ENCODE results near the gene STXBP5. TPM values are rescaled to one million over a fixed set of nuclear protein-coding genes. Genes with fewer than 3 reads are reported as not detected.

The STXBP5 gene
- total and polyA plus RNA-seq, 9 of the 15 experiments (the other 6 are each of a cell fraction or from before 2014, with no cell fraction given): 23.3 to 172 (median 71.5) TPM

GRCh38 chr6:147222160-147222838, 18.1 kb downstream of the STXBP5 start (continued):
- TF ChIP-seq HMGN3 (IDR thresholded peaks at IDR 0.05; ENCODE audit: borderline replicate concordance, extremely low read depth, insufficient read length, low read depth, low read length): no peak
- TF ChIP-seq MYNN (IDR thresholded peaks at IDR 0.05): no peak
- TF ChIP-seq MYNN (CRISPR knock-in tag; IDR thresholded peaks at IDR 0.05): no peak
- TF ChIP-seq ILF3 (IDR thresholded peaks at IDR 0.05; ENCODE audit: borderline replicate concordance): no peak
- TF ChIP-seq HMG20B (CRISPR knock-in tag; IDR thresholded peaks at IDR 0.05): no peak
- no peak for TF ChIP-seq GTF2B (IDR thresholded peaks at IDR 0.05; ENCODE audit: extremely low read depth, insufficient read length)
- no peak for TF ChIP-seq U2AF2 (optimal IDR thresholded peaks at IDR 0.05; ENCODE audit: low read depth, low read length)
- no peak for TF ChIP-seq CHD4 (IDR thresholded peaks at IDR 0.05; ENCODE audit: insufficient read depth, insufficient replicate concordance, low read depth, low read length, poor library complexity, severe bottlenecking)
- TF ChIP-seq ARHGAP35 (IDR thresholded peaks at IDR 0.05; ENCODE audit: partially characterized antibody): no peak
- TF ChIP-seq PRDM10 (IDR thresholded peaks at IDR 0.05; ENCODE audit: partially characterized antibody): no peak
- no peak for TF ChIP-seq U2AF1 (optimal IDR thresholded peaks at IDR 0.05; ENCODE audit: low read depth, low read length)
- TF ChIP-seq PTBP1 (IDR thresholded peaks at IDR 0.05; ENCODE audit: low read depth, low read length): no peak
- 0 out of 2 replicates have a peak, but pooled peaks have one; percentile 60 for TF ChIP-seq ZNF561 (CRISPR knock-in tag; conservative IDR thresholded peaks at IDR 0.05)
- peak; percentile 70 for TF ChIP-seq KLF16 (IDR thresholded peaks at IDR 0.05)
- TF ChIP-seq GATAD2A (IDR thresholded peaks at IDR 0.05): no peak; the same call in 1 of the 2 replicates
- TF ChIP-seq ZNF121 (CRISPR knock-in tag; conservative IDR thresholded peaks at IDR 0.05): no peak
- TF ChIP-seq ZNF764 (CRISPR knock-in tag; IDR thresholded peaks at IDR 0.05; ENCODE audit: low read depth): no peak
- no peak for TF ChIP-seq ELF4 (CRISPR knock-in tag; IDR thresholded peaks at IDR 0.05)
- no peak for TF ChIP-seq CCAR2 (IDR thresholded peaks at IDR 0.05; ENCODE audit: low read depth, low read length)
- 0 out of 2 replicates have a peak, but pooled peaks have one; percentile 2 for TF ChIP-seq TFE3 (CRISPR knock-in tag; IDR thresholded peaks at IDR 0.05)
- TF ChIP-seq SOX6 (IDR thresholded peaks at IDR 0.05): peak; percentile 46
- TF ChIP-seq TAF7 (tag; IDR thresholded peaks at IDR 0.05): no peak
- no peak for TF ChIP-seq RBM34 (IDR thresholded peaks at IDR 0.05; ENCODE audit: borderline replicate concordance, insufficient read depth, low read length)
- TF ChIP-seq XRCC4 (IDR thresholded peaks at IDR 0.05; ENCODE audit: extremely low read depth, insufficient read depth, insufficient read length): no peak

Data from K562 (cell line).